ENCODE results near the gene NDUFA12.

DNA sequence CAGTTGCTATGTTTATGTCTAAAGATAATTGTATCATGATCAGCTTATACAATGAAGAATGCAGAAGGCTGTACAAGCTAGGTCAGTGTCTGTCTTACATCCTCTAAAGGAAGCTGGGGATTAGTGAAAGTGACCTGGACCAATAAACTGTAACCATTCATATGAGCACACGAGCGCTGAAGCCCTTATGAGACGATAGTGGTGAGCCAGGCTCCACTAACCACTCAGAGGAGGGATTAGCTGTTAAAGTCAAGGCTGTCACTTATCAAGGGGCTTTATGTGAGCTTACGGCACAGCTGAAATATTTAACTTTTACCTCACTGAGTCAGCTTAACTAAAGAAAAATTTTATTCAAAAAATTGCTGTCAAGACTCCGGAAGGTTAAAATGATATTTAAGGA, 30.3 kb downstream of the NDUFA12 start:
- TF ChIP-seq POLR2A (IDR thresholded peaks at IDR 0.05; ENCODE audit: low read length) (no peak), GATA1 (IDR thresholded peaks at IDR 0.05; ENCODE audit: low read depth, low read length) (no peak)
